Endodermal cell (in vitro differentiated cells): Measurements from ENCODE around the gene FOXI1. TPM values are rescaled to one million over a fixed set of nuclear protein-coding genes. Genes with fewer than 3 reads are reported as not detected.

Experiments
- DNase-seq: peaks from one replicate; pipeline ENCODE4 v3.0.0-alpha.2; 2017
- H3K27ac ChIP-seq: 2 replicates; pipeline ENCODE4 v1.5.1; 2013; ENCODE audit warnings: mild to moderate bottlenecking, low read depth, low read length, moderate library complexity
- H3K27me3 ChIP-seq: 2 replicates; pipeline ENCODE4 v1.6.1; 2013; ENCODE audit warnings: mild to moderate bottlenecking, low read length, moderate library complexity; ENCODE audit not compliant: insufficient read depth, control insufficient read depth, poor library complexity, severe bottlenecking
- H3K36me3 ChIP-seq: 2 replicates; pipeline ENCODE4 v1.7.0; 2013; ENCODE audit warnings: mild to moderate bottlenecking, low read length, moderate library complexity; ENCODE audit not compliant: control insufficient read depth, insufficient read depth
- H3K4me1 ChIP-seq: one replicate; pipeline ENCODE4 v1.7.0; 2013; ENCODE audit warnings: low read length; ENCODE audit not compliant: control insufficient read depth, insufficient read depth
- H3K4me3 ChIP-seq: 2 replicates; pipeline ENCODE4 v1.5.1; 2013; ENCODE audit warnings: mild to moderate bottlenecking, low read length, moderate library complexity
- H3K9ac ChIP-seq: 2 replicates; pipeline ENCODE4 v1.6.1; 2013; ENCODE audit warnings: mild to moderate bottlenecking, low read length, moderate library complexity; ENCODE audit not compliant: poor library complexity, severe bottlenecking; ENCODE audit errors: extremely low read depth
- H3K9me3 ChIP-seq: 2 replicates; pipeline ENCODE4 v1.6.1; 2013; ENCODE audit warnings: mild to moderate bottlenecking, low read length, moderate library complexity; ENCODE audit not compliant: control insufficient read depth
- H3K27ac Mint-ChIP-seq: 2 replicates; pipeline ENCODE4 v1.8.0; 2020; ENCODE audit warnings: mixed read lengths
- H3K27me3 Mint-ChIP-seq: 2 replicates; pipeline ENCODE4 v1.8.0; 2021; ENCODE audit warnings: mild to moderate bottlenecking, mixed read lengths; ENCODE audit not compliant: insufficient read depth
- H3K36me3 Mint-ChIP-seq: 2 replicates; pipeline ENCODE4 v1.8.0; 2020; ENCODE audit warnings: low read depth, mixed read lengths
- H3K4me1 Mint-ChIP-seq: 2 replicates; pipeline ENCODE4 v1.8.0; 2020; ENCODE audit warnings: mixed read lengths
- H3K4me3 Mint-ChIP-seq: 2 replicates; pipeline ENCODE4 v1.8.0; 2020; ENCODE audit warnings: mild to moderate bottlenecking, moderate library complexity, mixed read lengths
- H3K9me3 Mint-ChIP-seq: 2 replicates; pipeline ENCODE4 v1.8.0; 2020; ENCODE audit warnings: mild to moderate bottlenecking, mixed read lengths
- CTCF ChIP-seq: fragments of 200-600 bp; sonication (generic); conservative IDR thresholded peaks from 2 replicates; pipeline ENCODE4 v1.5.0; 2021; ENCODE audit warnings: antibody characterized with exemption, mild to moderate bottlenecking
- WGBS, 2 experiments: methylation state at CpG; one replicate each; pipeline versions ENCODE4 v1.1.5 to v1.1.7; 2013; ENCODE audit warnings: missing lambda C conversion rate in 2 of 2, mixed read lengths in 1 of 2; ENCODE audit not compliant: insufficient coverage in 1 of 2, insufficient read length in 1 of 2; 5-methylcytosine and 5-hydroxymethylcytosine counted together
- total RNA-seq, 2 donors: library from RNA; stranded (reverse); fragmentation: NEBNext Ultra II Directional in 1 of 2; extraction: Animal tissue kit (Norgen Biotek cat#: 25700) in 1 of 2; gene quantifications; 2 replicates in 1 of 2; 3 replicates in 1 of 2; pipeline ENCODE4 v1.2.1, GENCODE V29; 2021

The FOXI1 gene
- total RNA-seq, 2 donors from 2014 or later: 0.44 to 3.5 TPM

GRCh38 chr5:170117736-170118135 lies 12.0 kb downstream of the FOXI1 start:
- Mint-ChIP-seq H3K27ac (no peak overlapping the region), H3K9me3 (peaks cover 15% of the 10 kb centered on the region), H3K27me3 (peaks cover 8% of the 10 kb centered on the region), H3K36me3 (peaks cover 2% of the 10 kb centered on the region), H3K4me3 (no peak overlapping the region), H3K4me1 (peaks cover 11% of the 10 kb centered on the region)
- Histone ChIP-seq H3K9ac (no peak overlapping the region), H3K4me1 (no peaks in the 10 kb centered on the region), H3K36me3 (no peaks in the 10 kb centered on the region), H3K4me3 (no peak overlapping the region), H3K27ac (no peak overlapping the region), H3K9me3 (peaks cover 8% of the 10 kb centered on the region), H3K27me3 (no peaks in the 10 kb centered on the region)
- peak; percentile 28 for DNase-seq
- no peak for TF ChIP-seq CTCF
- 87 to 92% methylated on average over 1 to 2 of the region's 2 CpGs for WGBS, 2 experiments

DNA sequence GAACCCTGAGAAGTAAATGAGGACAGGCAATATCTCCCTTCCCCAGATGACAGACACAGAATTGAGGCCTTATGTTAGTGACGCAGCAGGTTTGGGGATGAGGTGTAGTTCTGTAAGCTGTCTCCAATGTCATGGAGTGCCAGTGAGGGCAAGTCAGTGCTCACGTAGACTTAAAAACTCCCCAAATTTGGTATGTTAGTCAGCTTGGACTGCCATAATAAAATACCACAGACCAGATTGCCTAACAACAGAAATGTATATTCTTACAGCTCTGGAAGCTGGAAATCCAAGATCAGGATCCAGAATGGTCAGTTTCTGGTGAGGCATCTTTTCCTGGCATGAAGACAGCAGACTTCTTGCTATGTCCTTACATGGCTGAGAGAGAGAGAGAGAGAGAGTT lies 14.9 kb downstream of the FOXI1 start:
- no peaks in the 10 kb centered on the region for H3K36me3 ChIP-seq
- no peak overlapping the region for H3K4me3 ChIP-seq
- H3K4me3 Mint-ChIP-seq: no peak overlapping the region
- 95 to 100% methylated on average over 1 to 2 of the region's 2 CpGs for WGBS, 2 experiments
- no peaks in the 10 kb centered on the region for H3K36me3 Mint-ChIP-seq
- H3K9ac ChIP-seq: no peak overlapping the region
- DNase-seq: no peak
- H3K4me1 ChIP-seq: no peaks in the 10 kb centered on the region
- H3K27me3 Mint-ChIP-seq: peaks cover 8% of the 10 kb centered on the region
- H3K4me1 Mint-ChIP-seq: peaks cover 4% of the 10 kb centered on the region
- H3K27ac Mint-ChIP-seq: no peak overlapping the region
- H3K27me3 ChIP-seq: no peaks in the 10 kb centered on the region
- peaks cover 4% of the 10 kb centered on the region for H3K9me3 Mint-ChIP-seq
- no peak for TF ChIP-seq CTCF
- no peak overlapping the region for H3K27ac ChIP-seq
- peaks cover 3% of the 10 kb centered on the region for H3K9me3 ChIP-seq

DNA sequence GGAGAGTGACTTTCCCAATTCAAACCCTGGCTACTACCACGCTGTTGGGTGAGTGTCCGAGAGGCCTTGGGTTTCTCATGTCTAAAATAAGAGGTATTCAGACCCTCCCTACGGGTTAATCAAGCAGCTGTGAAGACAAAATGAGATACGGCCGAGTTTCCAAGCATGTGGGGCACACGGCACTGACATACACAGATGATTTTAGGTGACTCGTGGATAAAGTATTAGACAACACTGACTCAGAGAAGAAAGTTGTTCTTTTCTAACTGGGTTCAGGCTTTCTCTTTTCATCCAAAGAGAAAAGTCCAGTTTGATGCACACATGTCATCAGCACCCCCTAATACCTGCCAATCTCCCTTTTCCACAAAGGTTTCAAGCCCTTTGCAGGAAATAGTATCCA lies 15.6 kb downstream of the FOXI1 start:
- peaks cover 8% of the 10 kb centered on the region for H3K9me3 Mint-ChIP-seq
- no peak overlapping the region for H3K9ac ChIP-seq
- no peak for TF ChIP-seq CTCF
- H3K36me3 Mint-ChIP-seq: peaks cover under 1% of the 10 kb centered on the region
- H3K4me1 Mint-ChIP-seq: peaks cover 4% of the 10 kb centered on the region
- H3K9me3 ChIP-seq: peaks cover 10% of the 10 kb centered on the region
- 73 to 91% methylated on average over 2 to 7 of the region's 7 CpGs for WGBS, 2 experiments
- H3K4me3 ChIP-seq: no peak overlapping the region
- H3K27me3 ChIP-seq: no peaks in the 10 kb centered on the region
- H3K27ac Mint-ChIP-seq: no peak overlapping the region
- H3K27ac ChIP-seq: no peak overlapping the region
- H3K36me3 ChIP-seq: no peaks in the 10 kb centered on the region
- no peaks in the 10 kb centered on the region for H3K4me1 ChIP-seq
- DNase-seq: peak; percentile 29
- H3K27me3 Mint-ChIP-seq: peaks cover 8% of the 10 kb centered on the region
- no peak overlapping the region for H3K4me3 Mint-ChIP-seq
